Stimulated activated CD4-positive, alpha-beta T cell treated with anti-CD3 and anti-CD28 coated beads, Interleukin-15, amount 100 ng/mL, for 1 hour (primary cell): ENCODE measurements around the gene FGF11.
"Not testable (repeated sequence)": the region's sequence is repeated elsewhere in the genome, so short reads cannot be mapped to it uniquely, and the experiment has no call there.

Source experiments
- DNase-seq, 2 donors: peaks; one replicate each; pipeline ENCODE4 v3.0.0-alpha.2; 2020; ENCODE audit warnings: low read depth in 1 of 2, low spot score in 1 of 2

Gene FGF11

GRCh38 chr17:7460850-7461660, 21.7 kb downstream of the FGF11 start:
- no peak for DNase-seq

GRCh38 chr17:7462474-7463371, 23.4 kb downstream of the FGF11 start:
- DNase-seq: no peak

GRCh38 chr17:7463372-7463846, 24.1 kb downstream of the FGF11 start:
- DNase-seq: no peak

- DNase-seq: no peak
These were observed 24.8 kb downstream of the FGF11 start for GRCh38 chr17:7464081-7464480.

GRCh38 chr17:7465597-7466275, 26.4 kb downstream of the FGF11 start:
- DNase-seq: no peak

- no peak for DNase-seq
These were observed 27.0 kb downstream of the FGF11 start for GRCh38 chr17:7466318-7466638.

GRCh38 chr17:7466639-7467341, 27.5 kb downstream of the FGF11 start:
- DNase-seq: no peak

- no peak for DNase-seq
These were observed 28.2 kb downstream of the FGF11 start for GRCh38 chr17:7467498-7467897.

GRCh38 chr17:7468290-7468689, 29.0 kb downstream of the FGF11 start:
- no peak for DNase-seq

GRCh38 chr17:7468804-7469389, 29.6 kb downstream of the FGF11 start:
- DNase-seq: no peak

GRCh38 chr17:7469843-7470242, 30.5 kb downstream of the FGF11 start:
- DNase-seq: not testable (repeated sequence)

GRCh38 chr17:7470457-7470973, 31.2 kb downstream of the FGF11 start:
- DNase-seq: not testable (repeated sequence)

- no peak for DNase-seq
These were observed 32.4 kb downstream of the FGF11 start for GRCh38 chr17:7471729-7472128.

GRCh38 chr17:7474767-7475166, 35.5 kb downstream of the FGF11 start:
- not testable (repeated sequence) for DNase-seq

- DNase-seq: no peak
These were observed 36.6 kb downstream of the FGF11 start for GRCh38 chr17:7475764-7476422.

- DNase-seq: no peak
These were observed 37.2 kb downstream of the FGF11 start for GRCh38 chr17:7476494-7476893.

GRCh38 chr17:7476951-7477350, 37.6 kb downstream of the FGF11 start:
- DNase-seq: no peak

GRCh38 chr17:7477392-7478275, 38.3 kb downstream of the FGF11 start:
- no peak for DNase-seq
